GM20000 (cell line): ENCODE measurements around the gene PDX1.
A peak's percentile ranks its signal among the peaks of the same experiment; 100 is the strongest.

Experiments
- DNase-seq: peaks from one replicate; pipeline ENCODE4 v3.0.0; 2012; ENCODE audit warnings: low spot score
- CTCF ChIP-seq: IDR thresholded peaks from 2 replicates; pipeline ENCODE4 v1.5.1; 2012; ENCODE audit warnings: mild to moderate bottlenecking, control low read depth; ENCODE audit errors: extremely low read depth, missing control alignments

The PDX1 gene

GRCh38 chr13:27965740-27966640, 46.2 kb downstream of the PDX1 start:
- DNase-seq = peak; percentile 41
- TF ChIP-seq CTCF = no peak

GRCh38 chr13:27966641-27967202, 46.9 kb downstream of the PDX1 start:
- TF ChIP-seq CTCF = no peak
- peak; percentile 42 for DNase-seq

GRCh38 chr13:27967203-27967735, 47.5 kb downstream of the PDX1 start:
- peak; percentile 42 for DNase-seq

GRCh38 chr13:27967736-27968315, 48.0 kb downstream of the PDX1 start:
- TF ChIP-seq CTCF = no peak
- peak; percentile 44 for DNase-seq

More at GRCh38 chr13:27967203-27967735, 47.5 kb downstream of the PDX1 start:
- no peak for TF ChIP-seq CTCF

GRCh38 chr13:27968316-27969081, 48.7 kb downstream of the PDX1 start:
- no peak for TF ChIP-seq CTCF
- DNase-seq = peak; percentile 53

GRCh38 chr13:27969082-27969865, 49.5 kb downstream of the PDX1 start, which contains the start of gene CDX2:
Gene CDX2 (minus strand): TSS chr13:27969315. CDS start chr13:27969006, 309 bp downstream.
- TF ChIP-seq CTCF = no peak
- peak; percentile 48 for DNase-seq
